DMS153 treated with DMSO at 0.1 percent for 48 hours (cell line): ENCODE results near the gene RPEL1.
A peak's percentile ranks its signal among the peaks of the same experiment; 100 is the strongest.
"Not testable (repeated sequence)": the region's sequence is repeated elsewhere in the genome, so short reads cannot be mapped to it uniquely, and the experiment has no call there.

Experiments used
- DNase-seq: peaks from one replicate; lab custom pipeline; 2025; ENCODE audit not compliant: unreplicated experiment; lab: John Stamatoyannopoulos, UW

Gene RPEL1

GRCh38 chr10:103232772-103233488 lies 12.8 kb upstream of the RPEL1 start:
- DNase-seq = no peak

GRCh38 chr10:103235775-103236174 lies 9.9 kb upstream of the RPEL1 start:
- no peak for DNase-seq

- no peak for DNase-seq
Measured at GRCh38 chr10:103238506-103239252, 7.0 kb upstream of the RPEL1 start.

GRCh38 chr10:103241262-103242011 lies 4.2 kb upstream of the RPEL1 start:
- no peak for DNase-seq

GRCh38 chr10:103244666-103245271 lies 918 bp upstream of the RPEL1 start:
- peak; percentile 8 for DNase-seq

GRCh38 chr10:103246324-103246723 lies 637 bp downstream of the RPEL1 start:
- DNase-seq = no peak

- no peak for DNase-seq
Measured at GRCh38 chr10:103254113-103254512, 8.4 kb downstream of the RPEL1 start.

- DNase-seq = no peak
Measured at GRCh38 chr10:103254538-103255325, 9.0 kb downstream of the RPEL1 start.

GRCh38 chr10:103256613-103257012 lies 10.9 kb downstream of the RPEL1 start:
- DNase-seq = no peak

GRCh38 chr10:103257812-103258211 lies 12.1 kb downstream of the RPEL1 start:
- DNase-seq = no peak

- not testable (repeated sequence) for DNase-seq
Measured at GRCh38 chr10:103258928-103259327, 13.2 kb downstream of the RPEL1 start.

GRCh38 chr10:103259989-103260388 lies 14.3 kb downstream of the RPEL1 start:
- DNase-seq = no peak

- no peak for DNase-seq
Measured at GRCh38 chr10:103262229-103262628, 16.5 kb downstream of the RPEL1 start.

- DNase-seq = no peak
Measured at GRCh38 chr10:103265717-103266329, 20.1 kb downstream of the RPEL1 start.

GRCh38 chr10:103273041-103273441 lies 27.4 kb downstream of the RPEL1 start:
- no peak for DNase-seq

- DNase-seq = no peak
Measured at GRCh38 chr10:103276251-103276895, 30.7 kb downstream of the RPEL1 start.

- peak; percentile 52 for DNase-seq
Measured at GRCh38 chr10:103276896-103277712, 31.4 kb downstream of the RPEL1 start, which contains the start of gene INA. Gene INA, plus strand, starts transcription at chr10:103277138. Its CDS starts 74 bp downstream, at chr10:103277212.

GRCh38 chr10:103277713-103278536 lies 32.2 kb downstream of the RPEL1 start:
- peak; percentile 7 for DNase-seq
